VCaP (cell line): ENCODE measurements around the gene GPR119.

Source experiments
- H3K27ac ChIP-seq: fragments of 450-650 bp; 2 replicates; pipeline ENCODE4 v1.5.1; 2017
- TF ChIP-seq, protein P1 (sequence below): fragments of 450-650 bp; conservative IDR thresholded peaks from 2 replicates; pipeline ENCODE4 v1.5.1; 2017; ENCODE audit warnings: mild to moderate bottlenecking, moderate library complexity

Gene GPR119

DNA sequence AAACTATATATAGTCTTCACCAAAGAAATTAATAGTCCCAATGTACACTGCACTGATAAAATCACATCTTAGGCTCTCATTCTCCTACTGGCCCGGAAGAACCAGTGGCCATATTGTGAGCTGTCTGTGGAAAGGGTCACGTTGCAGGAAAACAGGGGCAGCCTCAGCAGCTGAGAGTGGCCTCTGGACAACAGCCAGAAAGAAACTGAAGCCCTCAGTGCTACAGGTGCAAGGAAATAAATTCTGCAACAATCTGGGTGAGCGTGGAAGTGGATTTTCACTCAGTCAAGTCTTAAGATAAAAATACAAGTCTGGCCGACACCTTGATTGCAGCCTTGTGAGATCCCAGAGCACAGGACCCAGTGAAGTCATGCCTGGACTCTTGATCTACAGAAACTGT, 48.9 kb downstream of the GPR119 start:
- TF ChIP-seq, protein P1, sequence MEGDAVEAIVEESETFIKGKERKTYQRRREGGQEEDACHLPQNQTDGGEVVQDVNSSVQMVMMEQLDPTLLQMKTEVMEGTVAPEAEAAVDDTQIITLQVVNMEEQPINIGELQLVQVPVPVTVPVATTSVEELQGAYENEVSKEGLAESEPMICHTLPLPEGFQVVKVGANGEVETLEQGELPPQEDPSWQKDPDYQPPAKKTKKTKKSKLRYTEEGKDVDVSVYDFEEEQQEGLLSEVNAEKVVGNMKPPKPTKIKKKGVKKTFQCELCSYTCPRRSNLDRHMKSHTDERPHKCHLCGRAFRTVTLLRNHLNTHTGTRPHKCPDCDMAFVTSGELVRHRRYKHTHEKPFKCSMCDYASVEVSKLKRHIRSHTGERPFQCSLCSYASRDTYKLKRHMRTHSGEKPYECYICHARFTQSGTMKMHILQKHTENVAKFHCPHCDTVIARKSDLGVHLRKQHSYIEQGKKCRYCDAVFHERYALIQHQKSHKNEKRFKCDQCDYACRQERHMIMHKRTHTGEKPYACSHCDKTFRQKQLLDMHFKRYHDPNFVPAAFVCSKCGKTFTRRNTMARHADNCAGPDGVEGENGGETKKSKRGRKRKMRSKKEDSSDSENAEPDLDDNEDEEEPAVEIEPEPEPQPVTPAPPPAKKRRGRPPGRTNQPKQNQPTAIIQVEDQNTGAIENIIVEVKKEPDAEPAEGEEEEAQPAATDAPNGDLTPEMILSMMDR, result no peak
- H3K27ac ChIP-seq, result no peak overlapping the region
